Activated T-helper 9 cell treated with anti-CD3 and anti-CD28 coated beads, Interleukin-2, amount 50 U/mL, for 16 hours (primary cell): ENCODE data around the gene HYAL1.
"Not testable (repeated sequence)": the region's sequence is repeated elsewhere in the genome, so short reads cannot be mapped to it uniquely, and the experiment has no call there.

Experiments used
- DNase-seq: peaks from one replicate; pipeline ENCODE4 v3.0.0-alpha.2; 2020; ENCODE audit warnings: low read depth

Gene HYAL1

GRCh38 chr3:50272911-50273688, 30.3 kb downstream of the HYAL1 start:
- peak; percentile 85 for DNase-seq

DNA sequence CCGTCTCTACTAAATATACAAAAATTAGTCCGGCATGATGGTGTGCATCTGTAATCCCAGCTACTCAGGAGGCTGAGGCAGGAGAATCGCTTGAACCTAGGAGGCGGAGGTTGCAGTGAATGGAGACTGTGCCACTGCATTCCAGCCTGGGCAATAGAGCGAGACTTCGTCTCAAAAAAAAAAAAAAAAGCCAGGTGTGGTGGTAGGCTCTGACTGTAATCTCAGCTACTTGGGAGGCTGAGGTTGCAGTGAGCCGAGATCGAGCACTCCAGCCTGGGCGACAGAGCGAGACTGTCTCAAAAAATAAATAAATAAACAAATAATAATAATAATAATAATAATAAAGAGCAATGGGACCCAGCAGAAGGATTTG, 30.9 kb downstream of the HYAL1 start:
- DNase-seq = not testable (repeated sequence)

- no peak for DNase-seq
Measured at GRCh38 chr3:50271314-50271936, 31.9 kb downstream of the HYAL1 start.

- no peak for DNase-seq
Measured at GRCh38 chr3:50270422-50271224, 32.8 kb downstream of the HYAL1 start.

DNA sequence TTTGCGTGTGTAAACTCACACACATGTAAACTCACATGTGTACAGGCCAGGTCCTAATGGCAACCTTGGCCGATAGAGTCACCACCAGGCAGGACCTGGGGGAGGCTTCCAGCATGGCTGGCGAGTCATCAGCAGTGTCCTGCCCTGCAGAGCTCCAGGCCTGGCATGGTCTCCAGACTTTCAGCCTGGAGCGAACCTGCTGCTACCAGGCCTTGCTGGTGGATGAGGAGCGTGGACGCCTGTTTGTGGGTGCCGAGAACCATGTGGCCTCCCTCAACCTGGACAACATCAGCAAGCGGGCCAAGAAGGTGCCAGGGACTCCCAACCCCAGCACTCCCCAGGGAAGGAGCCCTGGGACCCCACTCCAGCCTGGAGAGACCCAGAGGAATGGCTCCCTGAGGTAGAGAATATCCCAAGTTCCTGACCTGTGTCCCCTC, 33.4 kb downstream of the HYAL1 start:
- DNase-seq = no peak

GRCh38 chr3:50269460-50269859, 33.9 kb downstream of the HYAL1 start:
- no peak for DNase-seq

GRCh38 chr3:50268703-50269451, 34.5 kb downstream of the HYAL1 start, which contains the start of gene SEMA3B:
TSS of gene SEMA3B (plus strand) at chr3:50269147. CDS start at chr3:50269241, 94 bp downstream.
- DNase-seq = no peak

DNA sequence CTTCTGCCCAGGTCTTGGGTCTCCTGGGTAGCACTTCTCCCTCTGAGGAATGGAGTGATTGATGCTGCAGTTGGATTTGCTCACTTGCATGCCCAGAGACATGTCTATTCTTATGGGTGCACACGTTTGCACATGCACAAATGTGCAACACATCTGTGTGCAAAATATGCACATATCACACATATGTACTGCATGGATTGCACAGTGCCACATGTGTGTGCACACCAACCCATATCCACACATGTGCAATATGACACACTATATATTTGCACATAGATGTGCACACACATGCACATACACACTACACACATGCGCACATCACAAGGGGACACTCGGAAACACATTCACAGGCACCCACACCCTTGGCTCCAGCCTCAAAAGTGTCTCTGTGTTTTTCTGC, 35.1 kb downstream of the HYAL1 start:
- no peak for DNase-seq

DNA sequence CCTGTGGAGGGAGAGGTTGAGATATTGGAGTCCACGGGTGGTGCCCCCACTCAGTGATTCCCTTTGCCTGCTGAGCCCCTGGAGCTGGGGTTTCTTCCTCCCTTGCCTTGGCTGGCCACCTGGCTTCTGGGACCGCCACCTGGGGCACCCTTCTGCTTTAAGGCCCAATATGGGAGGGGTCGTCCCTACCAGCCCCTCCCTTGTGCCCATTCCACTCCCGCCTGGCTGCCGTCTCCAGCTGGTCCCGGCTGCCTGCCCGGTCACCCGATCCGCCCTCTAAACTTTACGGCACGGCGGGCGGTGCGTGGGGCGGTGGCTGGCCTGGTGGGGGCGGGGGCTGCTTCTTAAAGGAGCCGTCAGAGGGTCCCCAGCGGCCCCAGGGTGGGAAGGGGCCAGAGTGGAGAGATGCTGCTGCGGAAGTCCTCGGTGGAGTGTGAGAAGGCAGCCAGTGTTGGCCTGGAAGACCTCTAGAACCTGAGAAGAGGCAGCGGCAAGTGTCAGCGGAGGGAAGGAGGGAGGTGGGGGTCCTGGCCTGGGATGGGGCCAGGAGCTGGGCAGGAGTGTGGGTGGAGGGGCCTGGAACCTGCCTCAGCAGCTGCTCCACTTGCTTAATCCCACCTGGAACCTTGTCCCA, 36.0 kb downstream of the HYAL1 start:
- no peak for DNase-seq

- DNase-seq = no peak
Measured at GRCh38 chr3:50266836-50267235, 36.5 kb downstream of the HYAL1 start.

- no peak for DNase-seq
Measured at GRCh38 chr3:50266017-50266416, 37.4 kb downstream of the HYAL1 start.

- DNase-seq = no peak
Measured at GRCh38 chr3:50265571-50265970, 37.8 kb downstream of the HYAL1 start.

DNA sequence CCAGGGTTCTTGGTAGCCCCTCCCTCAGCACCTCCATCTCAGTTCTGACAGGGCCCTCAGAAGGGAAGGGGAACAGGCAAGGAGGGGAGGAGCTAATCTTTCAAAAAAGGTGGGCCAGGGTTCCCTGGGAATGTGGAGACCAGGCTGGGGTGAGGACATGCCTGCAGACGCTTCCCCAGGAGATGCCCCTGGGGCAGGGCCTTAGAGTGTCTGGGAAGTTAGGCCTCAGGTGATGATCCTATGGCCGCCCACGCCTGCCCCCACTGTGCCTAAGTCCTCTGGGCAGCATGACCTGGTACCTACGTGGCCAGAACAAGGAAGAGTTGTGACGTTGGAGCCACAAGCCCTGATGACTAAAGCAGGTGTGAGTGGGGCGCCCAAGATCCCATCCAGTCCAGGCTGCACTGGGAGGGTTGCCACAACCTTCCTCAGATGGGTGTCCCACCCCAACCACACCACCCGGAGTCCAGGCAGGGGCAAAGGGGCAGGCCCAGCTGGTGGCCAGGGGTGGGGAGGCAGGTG, 38.3 kb downstream of the HYAL1 start:
- DNase-seq = no peak

GRCh38 chr3:50264383-50264963, 38.9 kb downstream of the HYAL1 start:
- DNase-seq = no peak

DNA sequence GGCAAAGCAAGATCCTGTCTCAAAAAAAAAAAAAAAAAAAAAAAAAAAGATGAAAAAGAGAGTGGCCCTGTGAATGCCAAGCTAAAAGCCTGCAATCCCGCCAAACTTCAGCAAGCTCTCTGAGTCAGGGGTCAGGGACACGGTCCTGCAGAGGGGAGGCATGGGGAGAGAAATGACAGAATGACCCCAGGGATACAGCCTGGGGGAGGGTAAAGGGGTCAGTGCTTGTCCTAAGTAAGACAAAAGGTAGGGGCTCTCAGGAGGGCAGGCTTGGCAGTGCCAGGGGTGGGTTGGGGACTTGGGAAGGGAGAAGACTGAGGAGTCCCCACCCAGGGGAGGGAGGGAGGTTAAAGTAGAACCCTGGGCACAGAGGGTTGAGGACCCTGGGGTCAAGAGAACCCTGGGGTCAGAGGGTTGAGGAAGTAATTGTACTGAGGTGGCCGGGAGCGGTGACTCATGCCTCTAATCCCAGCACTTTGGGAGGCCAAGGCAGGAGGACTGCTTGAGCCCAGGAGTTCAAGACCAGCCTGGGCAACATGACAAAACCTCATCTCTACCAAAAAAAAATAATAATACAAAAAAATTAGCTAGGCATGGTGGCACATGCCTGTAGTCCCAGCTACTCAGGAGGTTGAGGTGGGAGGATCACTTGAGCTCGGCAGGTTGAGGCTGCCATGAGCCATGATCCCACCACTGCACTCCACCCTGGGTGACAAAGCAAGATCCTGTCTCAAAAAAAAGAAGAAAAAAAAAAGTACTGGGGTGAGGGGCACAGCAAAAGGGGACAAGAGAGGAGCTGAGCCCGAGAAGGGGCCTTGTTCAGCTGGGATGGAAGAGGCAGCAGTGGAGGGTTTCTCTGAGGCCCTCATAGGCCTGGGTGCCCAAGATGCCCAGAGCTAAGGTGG, 39.6 kb downstream of the HYAL1 start:
- no peak for DNase-seq

GRCh38 chr3:50262778-50263177, 40.6 kb downstream of the HYAL1 start:
- no peak for DNase-seq

- DNase-seq = not testable (repeated sequence)
Measured at GRCh38 chr3:50262200-50262599, 41.2 kb downstream of the HYAL1 start.

- no peak for DNase-seq
Measured at GRCh38 chr3:50261505-50261904, 41.9 kb downstream of the HYAL1 start.

DNA sequence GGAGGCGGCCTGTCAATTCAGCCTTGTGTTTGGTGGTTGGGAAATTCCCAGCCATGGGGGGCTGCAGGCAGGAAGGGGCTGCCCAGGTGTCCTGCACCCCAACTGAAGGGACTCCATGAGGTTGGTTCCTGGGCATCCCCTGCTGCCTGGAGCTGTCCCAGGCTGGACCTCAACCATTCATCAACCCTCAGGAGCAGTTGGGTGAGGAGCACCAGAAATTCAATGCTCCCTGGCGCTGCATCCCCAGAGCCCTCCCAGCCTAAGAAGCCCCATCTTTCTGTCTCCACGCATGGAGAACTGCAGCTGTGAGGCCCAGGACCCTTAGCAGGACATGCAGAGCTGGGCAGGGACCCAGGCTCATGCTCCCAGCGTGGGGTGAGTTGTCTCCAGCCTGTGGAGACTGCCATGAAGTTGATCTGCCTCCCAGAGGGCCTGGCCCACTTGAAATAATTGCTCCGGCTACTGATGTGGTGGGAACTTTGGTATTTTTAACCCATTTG, 42.4 kb downstream of the HYAL1 start:
- no peak for DNase-seq
